Astrocyte of the spinal cord (primary cell): ENCODE measurements around the gene ILDR2.

Source experiments
- DNase-seq: peaks from one replicate; pipeline ENCODE4 v3.0.0; 2011; ENCODE audit warnings: low read depth, low spot score
- H3K4me3 ChIP-seq: 2 replicates; pipeline ENCODE4 v1.5.1; 2011; ENCODE audit warnings: low read depth, mild to moderate bottlenecking, low read length, moderate library complexity
- in situ Hi-C: cut with HindIII; loops from 2 replicates; pipeline ENCODE4 v1.10.0; 2017; ENCODE audit warnings: low sequenced_read_pairs
- TF ChIP-seq, protein P1 (sequence below): IDR thresholded peaks from 2 replicates; pipeline ENCODE4 v1.5.1; 2012; ENCODE audit warnings: low read depth, mild to moderate bottlenecking, low read length, inconsistent platforms

The ILDR2 gene

DNA sequence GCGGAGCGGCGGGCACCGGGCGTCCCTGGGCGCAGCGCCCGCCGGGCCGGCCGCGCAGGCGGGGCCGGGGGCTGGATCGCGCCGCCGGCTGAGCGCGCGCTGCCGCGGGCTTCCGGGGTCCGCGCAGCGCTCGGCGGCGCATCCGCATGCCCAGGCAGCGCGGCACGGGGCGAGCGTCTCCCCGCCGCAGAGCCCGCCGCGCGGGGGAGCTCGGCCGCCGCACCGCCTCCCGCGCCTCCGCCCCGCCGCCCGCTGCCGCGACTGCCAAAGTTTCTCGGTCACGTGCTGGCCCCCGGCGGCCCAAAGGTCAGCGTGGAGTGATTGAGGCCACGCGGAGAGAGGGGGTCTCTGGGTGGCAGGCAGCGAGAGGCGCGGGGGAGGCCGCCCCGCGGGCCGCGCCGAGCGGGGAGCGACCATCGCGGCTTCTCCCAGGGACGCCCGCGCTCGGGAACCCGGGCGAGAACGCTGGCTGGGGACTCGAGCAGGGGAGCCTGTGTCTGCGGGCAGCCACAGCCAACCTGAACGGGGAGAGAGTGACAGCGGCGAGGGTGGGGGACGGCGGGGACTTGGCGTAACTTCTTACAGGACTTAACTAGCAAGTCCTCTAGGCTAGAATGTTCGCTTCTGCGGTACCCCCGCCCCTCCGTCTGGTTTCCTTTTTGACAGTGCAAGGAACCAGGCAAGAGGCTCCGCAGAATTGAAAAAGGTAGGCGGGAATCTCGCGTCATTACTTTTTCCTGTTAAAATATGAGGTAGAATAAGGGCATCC is at the start of gene ILDR2:
Gene ILDR2 (minus strand): TSS at position 180 of the 769 bp plus-strand sequence. CDS start 272 bp downstream, outside the sequence.
- DNase-seq, result peak; percentile 59
- TF ChIP-seq, protein P1, sequence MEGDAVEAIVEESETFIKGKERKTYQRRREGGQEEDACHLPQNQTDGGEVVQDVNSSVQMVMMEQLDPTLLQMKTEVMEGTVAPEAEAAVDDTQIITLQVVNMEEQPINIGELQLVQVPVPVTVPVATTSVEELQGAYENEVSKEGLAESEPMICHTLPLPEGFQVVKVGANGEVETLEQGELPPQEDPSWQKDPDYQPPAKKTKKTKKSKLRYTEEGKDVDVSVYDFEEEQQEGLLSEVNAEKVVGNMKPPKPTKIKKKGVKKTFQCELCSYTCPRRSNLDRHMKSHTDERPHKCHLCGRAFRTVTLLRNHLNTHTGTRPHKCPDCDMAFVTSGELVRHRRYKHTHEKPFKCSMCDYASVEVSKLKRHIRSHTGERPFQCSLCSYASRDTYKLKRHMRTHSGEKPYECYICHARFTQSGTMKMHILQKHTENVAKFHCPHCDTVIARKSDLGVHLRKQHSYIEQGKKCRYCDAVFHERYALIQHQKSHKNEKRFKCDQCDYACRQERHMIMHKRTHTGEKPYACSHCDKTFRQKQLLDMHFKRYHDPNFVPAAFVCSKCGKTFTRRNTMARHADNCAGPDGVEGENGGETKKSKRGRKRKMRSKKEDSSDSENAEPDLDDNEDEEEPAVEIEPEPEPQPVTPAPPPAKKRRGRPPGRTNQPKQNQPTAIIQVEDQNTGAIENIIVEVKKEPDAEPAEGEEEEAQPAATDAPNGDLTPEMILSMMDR, result no peak
- peak within 1 kb of the TSS; percentile 51 for H3K4me3 ChIP-seq
- in situ Hi-C loops, result no loop called here

DNA sequence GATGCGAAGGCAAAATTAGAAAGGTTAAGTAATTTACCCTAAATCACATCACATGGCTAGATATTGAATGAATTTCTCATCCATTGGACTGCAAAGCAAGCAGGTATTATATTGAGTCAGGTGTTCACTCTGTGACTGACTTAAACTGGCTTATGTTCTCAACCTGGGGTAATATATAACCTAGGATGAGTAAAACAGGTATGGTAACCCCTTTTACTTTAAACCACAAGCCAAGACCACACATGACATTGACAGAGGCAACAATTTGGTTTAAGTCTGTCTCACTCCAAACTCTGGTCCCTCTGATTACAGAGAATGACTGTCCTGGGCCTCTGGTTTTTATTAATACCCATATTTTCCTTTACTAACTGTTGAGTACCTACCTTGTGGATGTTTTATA is 47.0 kb upstream of the ILDR2 start:
- TF ChIP-seq, protein P1, result no peak
- in situ Hi-C loops, result no loop called here
- no peak overlapping the region for H3K4me3 ChIP-seq
- DNase-seq, result no peak

DNA sequence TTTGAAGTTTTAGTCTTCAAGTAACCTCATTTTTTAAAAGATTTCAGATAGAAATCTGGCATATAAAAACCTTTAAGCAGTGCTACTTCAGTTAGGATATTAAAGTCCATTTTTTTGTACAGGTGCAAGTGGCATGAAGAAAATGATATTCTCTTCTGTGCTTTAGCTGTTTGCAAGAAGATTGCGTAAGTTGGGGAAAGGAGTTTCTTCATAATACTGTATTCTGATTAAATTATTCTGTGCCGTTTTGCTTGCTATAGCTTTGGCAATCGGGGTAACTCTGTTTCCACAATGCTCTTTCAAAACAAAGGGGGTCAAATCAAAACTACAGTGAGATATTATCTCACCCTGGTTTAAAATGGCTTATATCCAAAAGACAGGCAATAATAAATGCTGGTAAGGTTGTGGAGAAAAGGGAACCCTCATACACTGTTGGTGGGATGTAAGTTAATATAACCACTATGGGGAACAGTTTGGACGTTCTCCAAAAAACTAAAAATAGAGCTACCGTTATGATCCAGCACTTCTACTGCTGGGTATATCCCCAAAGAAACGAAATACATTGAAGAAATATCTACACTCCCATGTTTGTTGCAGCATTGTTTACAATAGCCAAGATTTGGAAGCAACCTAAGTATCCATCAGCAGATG is 40.9 kb upstream of the ILDR2 start:
- DNase-seq, result no peak
- TF ChIP-seq, protein P1, result no peak
- H3K4me3 ChIP-seq, result no peak overlapping the region
- in situ Hi-C loops, result no loop called here

DNA sequence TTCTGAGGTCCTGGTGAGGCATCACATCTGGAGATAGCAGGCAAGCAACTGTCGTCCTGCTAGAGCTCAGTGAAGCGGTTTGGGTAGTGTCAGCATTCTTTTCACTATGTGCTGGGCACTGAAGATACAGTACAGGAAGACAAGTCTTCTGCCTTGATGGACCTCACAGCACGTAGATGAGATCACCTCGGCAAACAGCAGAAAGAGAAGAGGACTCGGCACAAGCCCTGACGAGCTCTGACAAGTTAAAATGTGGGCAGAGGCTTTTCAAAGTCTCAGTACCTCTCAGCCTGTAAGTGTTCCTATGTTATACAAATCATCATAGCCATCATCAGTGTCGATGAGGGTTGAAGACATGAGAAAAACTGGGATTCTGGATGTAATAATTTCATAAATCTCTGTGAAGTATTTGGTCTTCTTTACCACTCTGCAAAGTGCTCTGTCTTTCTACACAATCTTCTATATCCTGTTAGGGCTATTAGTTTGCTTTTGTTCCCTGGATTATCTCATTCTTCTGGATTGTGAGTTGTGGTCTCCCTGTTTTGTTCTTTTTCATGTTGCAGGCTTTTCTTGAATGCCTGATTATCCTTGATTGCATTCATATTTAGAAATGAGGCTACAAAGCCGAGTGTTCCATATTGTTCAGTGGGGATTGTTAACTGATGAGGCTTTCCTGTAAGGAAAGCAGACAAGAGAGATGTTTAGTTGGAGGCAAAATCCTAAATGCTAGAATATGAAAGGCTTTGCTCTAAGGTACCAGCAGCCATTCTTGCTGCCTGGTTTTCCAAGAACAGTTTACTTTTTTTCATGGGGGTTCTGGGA is 38.0 kb upstream of the ILDR2 start:
- TF ChIP-seq, protein P1, result no peak
- in situ Hi-C loops, result no loop called here
- no peak for DNase-seq
- H3K4me3 ChIP-seq, result no peak overlapping the region

DNA sequence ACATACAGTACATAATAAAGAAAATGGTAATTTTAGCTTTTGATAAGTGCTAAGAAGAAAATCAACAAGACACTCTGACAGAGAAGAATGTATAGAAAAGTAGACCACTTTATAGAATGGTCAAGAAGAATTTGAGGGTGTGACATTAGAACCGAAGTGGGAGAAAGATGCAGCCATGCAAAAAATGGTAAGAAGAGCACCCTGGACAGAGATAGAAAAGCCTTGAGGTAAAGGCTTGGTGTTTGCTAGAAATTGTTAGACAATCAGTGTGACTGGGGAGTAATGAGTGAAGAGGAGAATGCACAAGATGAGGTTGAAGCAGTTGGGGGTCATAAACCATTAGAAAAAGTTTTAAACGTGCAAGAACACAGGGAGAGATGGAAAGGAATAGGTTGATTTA is 37.2 kb upstream of the ILDR2 start:
- no peak overlapping the region for H3K4me3 ChIP-seq
- in situ Hi-C loops, result no loop called here
- TF ChIP-seq, protein P1, result no peak
- DNase-seq, result no peak

DNA sequence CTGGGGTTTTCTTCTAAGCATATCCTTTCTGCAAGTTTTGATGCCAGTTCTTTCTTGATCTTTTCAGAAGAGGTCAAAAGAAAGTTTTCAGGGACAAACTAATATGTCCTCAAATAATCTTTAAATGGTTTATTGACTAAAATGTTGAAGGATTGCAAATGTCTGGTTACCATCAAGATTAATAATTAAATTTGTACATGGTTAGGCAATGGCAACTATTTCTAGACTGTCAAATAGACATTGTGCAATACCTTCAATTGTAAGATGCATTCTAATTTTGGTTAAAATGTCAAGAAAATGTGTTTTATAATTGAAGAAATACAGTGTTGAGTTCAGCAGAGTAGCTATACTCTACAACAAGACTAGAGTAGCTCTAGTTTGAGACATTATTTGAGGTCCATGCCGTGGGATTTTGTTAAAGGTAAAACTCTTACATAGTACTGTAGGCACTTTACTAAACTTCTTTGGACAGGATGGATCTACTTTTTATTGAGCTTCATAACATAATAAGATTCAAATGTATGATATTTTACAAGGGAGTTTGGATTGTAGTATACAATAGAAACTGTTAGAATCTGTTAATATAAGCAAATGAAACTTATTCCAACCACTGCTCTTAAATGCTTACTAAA is 36.3 kb upstream of the ILDR2 start:
- TF ChIP-seq, protein P1, result no peak
- in situ Hi-C loops, result no loop called here
- H3K4me3 ChIP-seq, result no peak overlapping the region
- DNase-seq, result no peak
